ENCODE results near the gene DSCAML1. TPM values are rescaled to one million over a fixed set of nuclear protein-coding genes. Genes with fewer than 3 reads are reported as not detected.

DSCAML1 gene
- total RNA-seq, 4 donors from 2014 or later: 0.20 to 1.1 (median 0.36) TPM

GRCh38 chr11:117629146-117629545 lies 167.9 kb downstream of the DSCAML1 start:
- 92 to 98% methylated on average over 6 of the region's 6 CpGs for WGBS, 2 donors
- no peaks in the 10 kb centered on the region for H3K36me3 ChIP-seq
- H3K9me3 ChIP-seq: no peaks in the 10 kb centered on the region
- no peak overlapping the region for H3K27ac ChIP-seq
- H3K4me1 ChIP-seq: no peaks in the 10 kb centered on the region
- TF ChIP-seq, protein P1, sequence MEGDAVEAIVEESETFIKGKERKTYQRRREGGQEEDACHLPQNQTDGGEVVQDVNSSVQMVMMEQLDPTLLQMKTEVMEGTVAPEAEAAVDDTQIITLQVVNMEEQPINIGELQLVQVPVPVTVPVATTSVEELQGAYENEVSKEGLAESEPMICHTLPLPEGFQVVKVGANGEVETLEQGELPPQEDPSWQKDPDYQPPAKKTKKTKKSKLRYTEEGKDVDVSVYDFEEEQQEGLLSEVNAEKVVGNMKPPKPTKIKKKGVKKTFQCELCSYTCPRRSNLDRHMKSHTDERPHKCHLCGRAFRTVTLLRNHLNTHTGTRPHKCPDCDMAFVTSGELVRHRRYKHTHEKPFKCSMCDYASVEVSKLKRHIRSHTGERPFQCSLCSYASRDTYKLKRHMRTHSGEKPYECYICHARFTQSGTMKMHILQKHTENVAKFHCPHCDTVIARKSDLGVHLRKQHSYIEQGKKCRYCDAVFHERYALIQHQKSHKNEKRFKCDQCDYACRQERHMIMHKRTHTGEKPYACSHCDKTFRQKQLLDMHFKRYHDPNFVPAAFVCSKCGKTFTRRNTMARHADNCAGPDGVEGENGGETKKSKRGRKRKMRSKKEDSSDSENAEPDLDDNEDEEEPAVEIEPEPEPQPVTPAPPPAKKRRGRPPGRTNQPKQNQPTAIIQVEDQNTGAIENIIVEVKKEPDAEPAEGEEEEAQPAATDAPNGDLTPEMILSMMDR (IDR thresholded peaks at IDR 0.05): no peak
- TF ChIP-seq POLR2A (IDR thresholded peaks at IDR 0.05) (no peak), EP300 (IDR thresholded peaks at IDR 0.05) (no peak)
- no peak overlapping the region for H3K4me3 ChIP-seq
- no peaks in the 10 kb centered on the region for H3K27me3 ChIP-seq
- no peak for DNase-seq (ENCODE audit: low spot score in 2 of 2)

- no peak for DNase-seq (ENCODE audit: low spot score in 2 of 2)
- 78 to 79% methylated on average over 13 of the region's 13 CpGs for WGBS, 2 donors
- Histone ChIP-seq H3K4me1 (no peaks in the 10 kb centered on the region), H3K27me3 (no peaks in the 10 kb centered on the region), H3K4me3 (no peak overlapping the region), H3K36me3 (no peaks in the 10 kb centered on the region), H3K9me3 (peaks cover 0 to 6% (median 0%) of the 10 kb centered on the region in 4 donors), H3K27ac (no peak overlapping the region)
- TF ChIP-seq POLR2A (IDR thresholded peaks at IDR 0.05) (no peak), EP300 (IDR thresholded peaks at IDR 0.05) (no peak)
- TF ChIP-seq, protein P1 (IDR thresholded peaks at IDR 0.05): no peak
These were observed 169.8 kb downstream of the DSCAML1 start for GRCh38 chr11:117627259-117627658.

GRCh38 chr11:117626576-117626975 lies 170.4 kb downstream of the DSCAML1 start:
- Histone ChIP-seq H3K4me1 (no peaks in the 10 kb centered on the region), H3K9me3 (peaks cover 0 to 12% (median 0%) of the 10 kb centered on the region in 4 donors), H3K27ac (no peak overlapping the region), H3K4me3 (no peak overlapping the region), H3K36me3 (no peaks in the 10 kb centered on the region), H3K27me3 (no peaks in the 10 kb centered on the region)
- 87 to 92% methylated on average over 9 of the region's 9 CpGs for WGBS, 2 donors
- no peak for DNase-seq (ENCODE audit: low spot score in 2 of 2)
- TF ChIP-seq POLR2A (IDR thresholded peaks at IDR 0.05): no peak
- TF ChIP-seq, protein P1 (IDR thresholded peaks at IDR 0.05): no peak
- TF ChIP-seq EP300 (IDR thresholded peaks at IDR 0.05): no peak

DNA sequence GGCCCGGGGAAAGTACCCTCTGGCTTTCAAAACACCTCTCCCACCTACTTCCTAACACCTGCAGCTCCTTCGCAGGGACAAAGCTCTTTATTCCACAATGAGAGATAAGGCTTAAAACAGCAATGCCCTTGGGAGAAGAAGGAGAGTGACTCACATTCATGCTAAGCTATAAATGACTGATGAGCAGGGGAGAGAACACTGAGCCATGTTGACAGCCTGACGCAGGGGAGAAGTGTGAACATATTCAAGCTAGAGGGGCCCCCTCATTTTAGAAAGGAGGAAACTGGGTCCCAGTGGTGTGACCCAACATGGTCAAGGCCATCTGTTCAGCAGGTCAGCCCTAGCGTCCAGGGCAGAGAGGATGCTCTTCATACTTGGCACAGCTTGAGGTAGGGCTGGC lies 171.8 kb downstream of the DSCAML1 start:
- H3K4me3 ChIP-seq: no peak overlapping the region
- H3K27ac ChIP-seq: no peak overlapping the region
- 68 to 74% methylated on average over 4 of the region's 4 CpGs for WGBS, 2 donors
- H3K9me3 ChIP-seq: peaks cover 0 to 18% (median 0%) of the 10 kb centered on the region in 4 donors
- no peaks in the 10 kb centered on the region for H3K4me1 ChIP-seq
- TF ChIP-seq, protein P1 (IDR thresholded peaks at IDR 0.05): no peak
- DNase-seq (ENCODE audit: low spot score in 2 of 2): no peak
- no peaks in the 10 kb centered on the region for H3K27me3 ChIP-seq
- H3K36me3 ChIP-seq: no peaks in the 10 kb centered on the region

DNA sequence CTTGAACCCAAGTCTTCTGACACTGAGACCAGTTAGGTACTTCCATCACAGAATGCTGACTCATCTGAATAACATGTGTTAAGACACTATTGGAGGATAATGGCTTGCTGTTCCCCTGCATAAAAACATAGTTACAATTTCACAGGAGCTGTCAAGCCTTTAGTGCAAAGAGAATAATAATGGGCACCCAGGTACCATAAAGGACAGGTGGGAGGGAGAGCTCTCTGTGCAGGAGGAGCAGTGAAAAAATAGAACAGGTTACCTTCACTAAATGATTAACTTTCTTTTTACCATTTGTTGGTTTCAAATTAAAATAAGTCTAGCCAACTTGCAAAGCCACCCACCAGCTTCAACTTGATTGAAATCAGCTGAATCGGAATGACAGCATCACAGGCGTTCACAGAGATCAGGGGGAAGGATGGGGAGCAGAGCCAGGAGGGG lies 173.2 kb downstream of the DSCAML1 start:
- no peak for DNase-seq (ENCODE audit: low spot score in 2 of 2)
- H3K4me3 ChIP-seq: no peak overlapping the region
- H3K36me3 ChIP-seq: no peaks in the 10 kb centered on the region
- H3K27me3 ChIP-seq: no peaks in the 10 kb centered on the region
- no peaks in the 10 kb centered on the region for H3K4me1 ChIP-seq
- TF ChIP-seq EP300 (IDR thresholded peaks at IDR 0.05) (no peak), POLR2A (IDR thresholded peaks at IDR 0.05) (no peak)
- TF ChIP-seq, protein P1 (IDR thresholded peaks at IDR 0.05): no peak
- peaks cover 0 to 18% (median 0%) of the 10 kb centered on the region in 4 donors for H3K9me3 ChIP-seq
- WGBS, 2 donors: 71 to 82% methylated on average over 2 of the region's 2 CpGs
- no peak overlapping the region for H3K27ac ChIP-seq

All from tibial nerve (tissue), 4 donors.